LNCAP (cell line): ENCODE measurements around the gene NEURL1.

Experiments
- TF ChIP-seq, protein P1 (sequence below): fragments of 450-650 bp; IDR thresholded peaks from 2 replicates; pipeline ENCODE4 v1.5.1; 2017; ENCODE audit warnings: mild to moderate bottlenecking

NEURL1 gene

DNA sequence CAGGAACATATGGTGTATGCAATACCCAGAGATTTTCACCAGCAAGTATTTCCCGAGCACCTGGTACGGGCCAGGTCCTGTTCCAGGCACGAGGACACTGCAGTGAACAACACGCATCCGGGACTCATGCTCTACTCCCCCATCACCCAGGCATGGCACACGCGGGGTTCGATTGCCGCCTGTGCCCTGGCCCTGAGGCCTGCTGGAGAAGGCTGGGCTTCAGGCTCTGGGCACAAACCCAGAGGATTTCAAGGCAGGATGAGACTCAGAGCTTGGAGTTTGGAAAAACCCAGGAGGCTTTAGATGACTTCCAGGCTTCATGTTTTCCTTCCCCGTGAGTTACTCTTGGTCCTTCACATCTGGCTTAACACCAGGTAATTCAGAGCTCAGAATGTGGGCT is 143.5 kb downstream of the NEURL1 start:
- TF ChIP-seq, protein P1, sequence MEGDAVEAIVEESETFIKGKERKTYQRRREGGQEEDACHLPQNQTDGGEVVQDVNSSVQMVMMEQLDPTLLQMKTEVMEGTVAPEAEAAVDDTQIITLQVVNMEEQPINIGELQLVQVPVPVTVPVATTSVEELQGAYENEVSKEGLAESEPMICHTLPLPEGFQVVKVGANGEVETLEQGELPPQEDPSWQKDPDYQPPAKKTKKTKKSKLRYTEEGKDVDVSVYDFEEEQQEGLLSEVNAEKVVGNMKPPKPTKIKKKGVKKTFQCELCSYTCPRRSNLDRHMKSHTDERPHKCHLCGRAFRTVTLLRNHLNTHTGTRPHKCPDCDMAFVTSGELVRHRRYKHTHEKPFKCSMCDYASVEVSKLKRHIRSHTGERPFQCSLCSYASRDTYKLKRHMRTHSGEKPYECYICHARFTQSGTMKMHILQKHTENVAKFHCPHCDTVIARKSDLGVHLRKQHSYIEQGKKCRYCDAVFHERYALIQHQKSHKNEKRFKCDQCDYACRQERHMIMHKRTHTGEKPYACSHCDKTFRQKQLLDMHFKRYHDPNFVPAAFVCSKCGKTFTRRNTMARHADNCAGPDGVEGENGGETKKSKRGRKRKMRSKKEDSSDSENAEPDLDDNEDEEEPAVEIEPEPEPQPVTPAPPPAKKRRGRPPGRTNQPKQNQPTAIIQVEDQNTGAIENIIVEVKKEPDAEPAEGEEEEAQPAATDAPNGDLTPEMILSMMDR, result no peak

DNA sequence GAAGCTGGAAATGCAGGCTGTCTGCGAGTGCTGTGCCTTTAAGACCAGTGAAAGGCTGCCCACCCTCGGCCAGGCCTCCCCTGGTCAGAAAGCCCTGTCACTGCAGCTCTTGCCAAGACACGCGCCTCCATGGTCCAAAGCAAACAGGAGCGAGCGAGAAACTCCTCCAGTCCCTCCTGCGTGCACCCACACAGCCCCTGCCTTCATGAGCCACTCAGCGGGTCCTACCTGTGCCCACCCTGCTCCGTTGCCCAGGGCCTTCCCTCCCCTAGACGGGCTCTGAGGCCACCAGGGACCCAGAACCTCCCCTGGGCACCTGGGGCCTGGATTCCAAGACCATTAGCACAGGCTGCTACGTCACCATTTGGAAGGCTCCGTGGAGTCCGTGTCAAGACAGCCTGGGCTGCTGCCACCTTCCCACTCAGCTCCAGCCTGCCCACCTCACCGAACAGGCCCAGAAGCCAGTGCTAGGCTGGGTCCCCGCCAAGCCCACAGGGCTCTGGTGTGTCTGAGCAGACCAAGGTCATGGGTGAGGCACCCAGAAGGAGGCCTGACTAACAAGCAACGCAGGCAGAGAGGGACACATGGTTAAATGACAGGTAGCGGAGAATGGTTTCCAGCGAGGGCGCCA is 144.5 kb downstream of the NEURL1 start:
- TF ChIP-seq, protein P1, result no peak

DNA sequence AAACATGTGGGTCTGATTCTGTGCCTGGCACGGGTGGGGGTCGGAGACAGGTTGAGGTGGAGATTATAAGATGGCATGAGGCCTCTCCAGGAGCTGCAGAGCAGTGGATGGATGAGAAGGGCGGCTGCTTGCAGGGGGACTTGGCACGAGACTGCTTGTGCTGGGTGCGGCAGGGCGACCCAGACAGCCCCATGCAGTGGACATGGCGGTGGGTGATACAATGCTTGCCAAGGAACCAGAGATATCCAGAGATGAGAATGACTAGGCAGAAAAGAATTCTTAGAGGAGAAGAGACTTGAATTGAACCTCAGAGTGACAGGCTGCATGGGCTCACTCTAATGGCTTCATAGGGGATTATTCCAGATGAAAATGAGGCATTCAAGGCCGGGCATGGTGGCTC is 145.4 kb downstream of the NEURL1 start:
- TF ChIP-seq, protein P1, result no peak

DNA sequence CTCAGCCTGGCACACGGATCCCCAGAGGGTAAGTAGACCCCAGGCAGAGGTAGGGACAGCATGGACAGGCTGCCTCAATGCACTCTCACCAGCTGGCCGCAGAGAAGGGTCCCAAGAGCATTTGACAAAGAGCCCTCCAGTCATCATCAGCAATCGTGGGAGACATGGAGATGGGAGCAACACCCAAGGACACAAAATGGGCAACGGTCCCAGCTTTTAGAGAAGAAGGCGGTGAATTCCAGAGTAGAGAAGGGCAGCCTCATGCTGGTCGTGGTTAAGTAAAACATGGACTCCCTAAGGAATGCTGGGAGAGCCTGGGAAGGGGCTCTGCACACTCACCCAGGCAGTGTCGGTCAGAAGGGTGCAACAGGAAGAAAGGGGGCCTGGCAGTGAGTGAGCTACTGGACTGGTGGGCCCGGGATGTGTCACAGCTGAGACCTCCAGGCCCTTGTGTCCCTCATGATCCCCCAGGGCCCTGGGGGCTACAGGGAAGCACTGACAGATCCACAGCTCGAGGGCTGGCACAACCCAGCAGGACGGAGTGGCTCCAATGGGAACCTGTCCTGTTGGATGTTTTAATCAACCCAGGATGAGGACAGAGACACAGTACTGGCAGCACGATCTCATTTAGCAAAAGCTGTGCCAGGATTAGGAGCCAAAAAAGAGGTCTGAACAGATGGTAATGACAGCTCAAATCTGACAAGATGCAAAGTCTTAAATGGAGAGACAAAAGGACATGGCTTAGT is 147.1 kb downstream of the NEURL1 start:
- TF ChIP-seq, protein P1, result no peak

DNA sequence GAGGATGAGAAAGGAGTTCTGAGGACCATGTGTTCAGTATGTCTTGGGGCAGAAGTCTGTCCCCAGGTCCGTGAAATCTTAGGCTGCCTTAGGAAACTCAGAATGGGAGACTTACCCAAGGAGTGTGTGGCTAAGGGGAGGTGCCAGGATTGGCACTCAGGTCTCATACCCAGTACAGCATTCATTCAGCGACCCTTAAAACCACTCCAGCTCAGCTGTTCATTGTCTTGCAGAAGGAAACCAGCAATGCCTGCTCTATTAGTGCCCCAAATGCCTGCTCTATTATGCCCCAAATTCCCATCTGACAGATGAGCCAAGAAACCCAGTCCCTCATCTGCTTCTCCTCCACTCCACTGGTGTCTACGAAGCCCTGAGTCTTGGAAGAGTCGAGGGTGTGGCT is 147.8 kb downstream of the NEURL1 start:
- TF ChIP-seq, protein P1, result no peak
